Omental fat pad (tissue), 4 donors: ENCODE data around the gene MIDN. TPM values are rescaled to one million over a fixed set of nuclear protein-coding genes. Genes with fewer than 3 reads are reported as not detected.

ENCODE experiments used
- ATAC-seq: fragments of 150-250 bp; one replicate; pipeline ENCODE4 v1.9.1; 2016; ENCODE audit warnings: mild to moderate bottlenecking, moderate library complexity; ENCODE audit not compliant: low FRiP score
- DNase-seq: peaks from one replicate; pipeline ENCODE4 v3.0.0-alpha.2; 2019; ENCODE audit warnings: low spot score
- CTCF ChIP-seq, 3 donors: fragments of 450-650 bp; IDR thresholded peaks; one replicate each; pipeline ENCODE4 v1.5.1; 2016 to 2017; ENCODE audit warnings: antibody characterized with exemption in 3 of 3, mild to moderate bottlenecking in 3 of 3, moderate library complexity in 2 of 3
- total RNA-seq, 4 donors: library from RNA; depleted of rRNA; stranded (reverse); fragments of >200 nt; gene quantifications; one replicate each; pipeline ENCODE4 v1.1.0, GENCODE V29; 2016

Gene MIDN
- total RNA-seq, 4 donors from 2014 or later, result 24.5 to 68.6 (median 44.1) TPM

- peak in 2 of 3 donors; percentile 88 to 91 for TF ChIP-seq CTCF (IDR thresholded peaks at IDR 0.05)
- DNase-seq, result peak; percentile 78
- ATAC-seq, result peak; percentile 39
Observed at GRCh38 chr19:1239796-1240737, 8.3 kb upstream of the MIDN start.

GRCh38 chr19:1240925-1241324, 7.5 kb upstream of the MIDN start:
- DNase-seq (no peak), ATAC-seq (no peak)
- no peak for TF ChIP-seq CTCF (IDR thresholded peaks at IDR 0.05)

DNA sequence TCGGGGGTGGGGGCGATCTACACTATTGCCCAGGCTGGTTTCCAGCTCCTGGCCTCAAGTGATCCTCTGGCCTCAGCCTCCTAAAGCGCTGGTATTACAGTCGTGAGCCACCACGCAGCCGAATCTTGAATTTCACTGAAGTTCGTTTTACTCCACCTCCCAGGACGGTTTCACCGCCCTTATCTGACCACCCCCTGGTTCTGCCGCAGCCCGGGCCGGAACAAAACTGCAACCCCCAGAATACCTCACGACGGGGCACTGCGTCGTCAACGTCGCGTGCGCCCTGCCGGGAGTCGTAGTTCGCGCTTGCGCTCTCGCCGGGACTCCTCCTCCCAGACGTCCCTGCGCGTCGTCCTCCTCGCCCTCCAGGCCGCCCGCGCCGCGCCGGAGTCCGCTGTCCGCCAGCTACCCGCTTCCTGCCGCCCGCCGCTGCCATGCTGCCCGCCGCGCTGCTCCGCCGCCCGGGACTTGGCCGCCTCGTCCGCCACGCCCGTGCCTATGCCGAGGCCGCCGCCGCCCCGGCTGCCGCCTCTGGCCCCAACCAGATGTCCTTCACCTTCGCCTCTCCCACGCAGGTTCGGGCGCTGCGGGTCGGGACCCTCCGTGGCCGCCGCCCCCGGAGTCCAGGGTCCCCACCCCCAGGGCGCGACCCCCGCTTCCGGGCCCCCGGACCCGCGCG, 6.8 kb upstream of the MIDN start, which contains the start of gene ATP5F1D:
ATP5F1D (plus strand) TSS at position 335 of the 679 bp plus-strand sequence; CDS start at position 435, 100 bp downstream.
- no peak for DNase-seq
- no peak for TF ChIP-seq CTCF (IDR thresholded peaks at IDR 0.05)
- peak; percentile 33 for ATAC-seq

- peak in 2 of 3 donors; percentile 38 to 87 for TF ChIP-seq CTCF (IDR thresholded peaks at IDR 0.05)
- peak; percentile 70 for DNase-seq
- peak; percentile 19 for ATAC-seq
Observed at GRCh38 chr19:1243768-1244692, 4.4 kb upstream of the MIDN start.

- no peak for TF ChIP-seq CTCF (IDR thresholded peaks at IDR 0.05)
- ATAC-seq (peak; percentile 1), DNase-seq (no peak)
Observed at GRCh38 chr19:1244693-1245451, 3.5 kb upstream of the MIDN start.
